ENCODE data around the gene MESP1.
"Not testable (repeated sequence)": the region's sequence is repeated elsewhere in the genome, so short reads cannot be mapped to it uniquely, and the experiment has no call there.

The MESP1 gene

GRCh38 chr15:89784686-89784960 is 33.6 kb upstream of the MESP1 start:
- FAIRE-seq (no peak), DNase-seq (ENCODE audit: insufficient read length, low spot score) (no peak)
- TF ChIP-seq CTCF (IDR thresholded peaks at IDR 0.05; ENCODE audit: insufficient read depth, missing control alignments) = no peak

- TF ChIP-seq CTCF (IDR thresholded peaks at IDR 0.05; ENCODE audit: insufficient read depth, missing control alignments) = no peak
- DNase-seq (ENCODE audit: insufficient read length, low spot score) (no peak), FAIRE-seq (no peak)
These were observed 33.0 kb upstream of the MESP1 start for GRCh38 chr15:89783861-89784685.

DNA sequence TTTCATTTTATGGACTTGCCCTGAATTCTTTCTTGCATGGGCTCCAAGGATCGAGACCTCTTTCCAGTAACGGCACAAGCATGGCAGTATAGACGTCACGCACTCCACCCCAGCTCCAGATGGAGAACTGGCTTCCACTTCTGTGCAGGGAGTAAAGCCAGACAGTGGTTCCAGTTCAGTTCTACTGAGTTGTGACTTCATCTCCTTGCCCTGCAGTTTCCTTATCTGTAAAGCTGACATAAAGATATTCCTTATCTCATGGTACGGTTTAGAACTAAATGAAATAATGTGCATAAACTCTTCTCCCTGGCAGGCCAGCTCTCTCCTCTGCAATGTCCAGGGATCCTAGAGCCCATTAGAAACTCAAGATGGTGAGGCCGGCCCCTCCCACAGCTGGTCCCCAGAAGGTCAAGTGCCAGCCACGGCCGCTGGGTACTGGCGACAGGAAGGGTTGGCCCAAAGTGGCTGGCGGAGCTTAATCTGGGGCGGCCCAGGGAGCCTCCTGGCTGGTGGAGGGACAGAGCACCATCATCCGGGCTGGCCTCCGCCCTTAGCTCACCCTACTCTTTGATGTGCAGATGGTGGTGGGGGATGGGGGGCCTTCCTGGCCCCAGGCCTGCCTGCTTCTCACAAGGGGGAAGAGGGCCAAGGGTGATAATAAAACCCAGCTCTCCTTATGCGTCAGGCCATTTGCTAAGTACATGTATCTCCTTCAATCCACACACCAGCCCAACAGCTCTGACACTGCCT is 32.2 kb upstream of the MESP1 start:
- TF ChIP-seq CTCF (IDR thresholded peaks at IDR 0.05; ENCODE audit: insufficient read depth, missing control alignments) = no peak
- DNase-seq (ENCODE audit: insufficient read length, low spot score) (no peak), FAIRE-seq (no peak)

DNA sequence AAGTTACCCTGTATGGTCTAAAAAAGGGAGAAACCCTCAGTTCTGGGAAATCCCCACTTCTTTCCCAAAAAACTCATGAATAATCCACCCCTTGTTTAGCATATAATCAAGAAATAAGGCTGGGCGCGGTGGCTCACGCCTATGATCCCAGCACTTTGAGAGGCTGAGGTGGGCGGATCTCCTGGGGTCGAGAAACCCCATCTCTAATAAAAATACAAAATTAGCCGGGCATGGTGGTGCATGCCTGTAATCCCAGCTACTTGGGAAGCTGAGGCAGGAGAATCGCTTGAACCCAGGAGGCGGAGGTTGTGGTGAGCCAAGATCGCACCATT is 31.5 kb upstream of the MESP1 start:
- not testable (repeated sequence) for FAIRE-seq

DNA sequence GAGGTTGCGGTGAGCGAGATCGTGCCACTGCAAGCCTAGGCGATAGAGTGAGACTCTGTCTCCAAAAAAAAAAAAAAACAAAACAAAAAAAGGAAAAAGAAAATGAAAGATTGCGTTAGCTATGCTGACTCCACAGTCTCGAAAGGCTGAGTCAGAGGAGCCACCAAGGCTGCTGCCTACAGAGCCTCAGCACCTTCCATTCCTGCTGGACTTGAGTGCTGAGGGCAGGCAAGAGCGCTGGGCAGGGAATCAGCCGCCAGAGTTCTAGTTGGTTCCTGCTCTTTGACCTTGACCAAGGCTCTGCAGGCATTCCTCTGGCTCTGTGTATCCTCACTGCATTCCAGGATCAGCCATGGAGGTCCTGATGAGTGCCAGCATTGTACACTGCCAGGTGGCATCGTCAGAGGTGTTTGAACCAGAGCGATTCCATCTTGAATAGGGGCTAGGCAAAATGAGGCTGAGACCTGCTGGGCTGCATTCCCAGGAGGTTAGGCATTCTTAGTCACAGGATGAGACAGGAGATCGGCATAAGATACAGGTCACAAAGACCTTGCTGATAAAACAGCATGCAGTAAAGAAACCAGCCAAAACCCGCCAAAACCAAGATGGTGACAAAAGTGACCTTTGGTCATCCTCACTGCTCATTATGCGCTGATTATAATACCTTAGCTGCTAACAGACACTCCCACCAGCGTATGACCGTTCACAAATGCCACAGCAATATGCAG is 31.0 kb upstream of the MESP1 start:
- FAIRE-seq = no peak
- TF ChIP-seq CTCF (IDR thresholded peaks at IDR 0.05; ENCODE audit: insufficient read depth, missing control alignments) = no peak
- no peak for DNase-seq (ENCODE audit: insufficient read length, low spot score)

More for the DNA sequence above, 31.5 kb upstream of the MESP1 start:
- DNase-seq (ENCODE audit: insufficient read length, low spot score) = not testable (repeated sequence)

GRCh38 chr15:89781055-89781454 is 30.0 kb upstream of the MESP1 start:
- TF ChIP-seq CTCF (IDR thresholded peaks at IDR 0.05; ENCODE audit: insufficient read depth, missing control alignments) = no peak
- no peak for FAIRE-seq
- DNase-seq (ENCODE audit: insufficient read length, low spot score) = no peak

- no peak for TF ChIP-seq CTCF (IDR thresholded peaks at IDR 0.05; ENCODE audit: insufficient read depth, missing control alignments)
- DNase-seq (ENCODE audit: insufficient read length, low spot score) = no peak
These were observed 29.6 kb upstream of the MESP1 start for GRCh38 chr15:89780601-89781000.

More at GRCh38 chr15:89780601-89781000, 29.6 kb upstream of the MESP1 start:
- FAIRE-seq = no peak

All from D721Med (cell line).